Urothelium cell line (cell line): ENCODE measurements around the gene TNFRSF4.

Source experiments
- DNase-seq: peaks from one replicate; pipeline ENCODE4 v3.0.0; 2011; ENCODE audit warnings: low spot score, mixed read lengths
- FAIRE-seq: peaks from 2 replicates; lab custom pipeline; 2011; peaks lifted over from hg19 to GRCh38; lab: Jason Lieb, UNC

Gene TNFRSF4

DNA sequence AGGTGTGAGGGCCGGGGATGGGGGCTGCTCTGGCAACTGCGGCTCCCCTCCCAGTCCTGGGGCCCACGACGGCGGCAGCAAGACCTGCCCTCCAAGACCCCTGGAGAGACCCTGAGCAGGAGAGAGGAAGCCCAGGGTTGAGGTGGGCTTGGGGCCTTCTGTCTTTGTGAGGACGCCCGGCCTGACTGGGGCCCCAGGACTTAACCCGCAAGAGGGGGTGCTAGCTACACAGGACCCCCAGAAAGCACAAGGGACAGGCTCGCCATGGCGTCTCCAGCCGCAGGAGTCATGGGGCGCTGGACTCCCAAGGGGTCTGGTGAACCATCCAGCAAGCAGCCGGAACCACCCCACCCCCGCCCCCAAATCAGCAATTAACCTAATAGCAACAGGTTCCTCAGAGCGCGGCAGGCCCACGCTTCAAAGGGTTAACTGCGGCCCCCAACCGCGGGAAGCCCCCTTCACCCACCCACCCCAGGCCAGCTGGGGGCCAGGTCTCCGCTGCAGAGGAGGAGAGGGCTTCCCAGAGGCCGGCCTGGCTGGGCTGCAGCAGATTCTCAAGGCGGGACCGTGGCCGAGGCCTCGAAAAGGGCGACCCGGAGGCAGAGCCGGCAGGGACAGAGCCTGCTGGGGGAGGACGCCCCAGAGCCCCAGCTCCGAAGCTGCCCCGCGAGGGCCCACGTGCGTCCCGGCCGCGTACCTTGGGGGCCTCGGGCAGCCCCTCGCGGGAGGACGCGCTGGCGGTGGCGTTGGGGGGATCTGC is 32.0 kb upstream of the TNFRSF4 start:
- FAIRE-seq (no peak), DNase-seq (no peak)

GRCh38 chr1:1245178-1245816 is 31.3 kb upstream of the TNFRSF4 start:
- FAIRE-seq (no peak), DNase-seq (no peak)

DNA sequence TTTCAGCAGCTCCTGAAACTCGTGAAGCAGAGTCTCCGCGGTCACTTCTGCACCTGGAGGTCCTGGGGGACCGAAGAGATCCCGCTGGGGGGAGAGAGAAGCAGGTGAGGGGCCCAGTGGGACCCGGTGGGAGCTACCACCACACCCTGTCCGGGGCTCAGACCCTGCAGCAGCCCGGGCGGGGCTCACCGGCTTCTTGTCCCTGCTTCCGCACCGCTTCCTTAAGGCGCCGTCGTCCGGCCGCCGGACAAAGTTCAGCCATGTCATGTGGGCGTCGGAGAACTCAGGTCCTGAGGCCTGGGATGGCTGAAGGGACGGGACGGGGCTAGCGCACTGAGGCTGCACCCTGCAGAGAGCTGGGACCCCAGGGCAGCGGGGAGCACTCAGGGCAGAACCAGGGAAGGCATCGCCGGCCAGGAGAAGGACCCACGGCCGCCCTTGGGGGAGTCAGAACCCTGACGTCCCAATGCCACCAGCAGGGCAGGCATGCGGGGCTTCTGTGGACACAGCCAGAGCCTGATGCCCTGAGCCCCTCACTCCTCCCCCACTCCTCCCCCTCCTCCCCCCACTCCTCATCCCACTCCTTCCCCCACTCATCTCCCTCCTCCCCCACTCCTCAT is 30.3 kb upstream of the TNFRSF4 start:
- no peak for DNase-seq
- FAIRE-seq = no peak

DNA sequence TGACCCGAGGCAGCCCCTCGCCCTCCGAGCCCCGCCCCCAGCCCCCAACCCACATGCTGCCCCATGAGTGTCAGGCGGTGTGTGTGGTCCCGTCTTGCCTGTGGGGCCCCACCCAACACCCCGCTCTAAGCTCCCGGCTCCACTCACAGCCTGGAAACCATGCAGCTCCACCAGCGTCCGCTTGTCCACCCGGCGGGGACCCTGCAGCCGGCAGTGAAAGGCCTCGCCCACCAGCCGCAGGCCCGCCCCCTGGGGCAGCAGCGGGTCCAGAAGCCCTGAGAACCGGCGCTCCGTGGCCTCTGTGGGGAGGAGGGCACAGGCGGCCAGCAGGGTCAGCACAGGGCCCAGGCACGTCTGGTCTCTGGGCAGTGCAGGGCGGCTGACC is 29.8 kb upstream of the TNFRSF4 start:
- no peak for FAIRE-seq

GRCh38 chr1:1243266-1243660 is 29.3 kb upstream of the TNFRSF4 start:
- no peak for FAIRE-seq

More for the DNA sequence above, 29.8 kb upstream of the TNFRSF4 start:
- no peak for DNase-seq

DNA sequence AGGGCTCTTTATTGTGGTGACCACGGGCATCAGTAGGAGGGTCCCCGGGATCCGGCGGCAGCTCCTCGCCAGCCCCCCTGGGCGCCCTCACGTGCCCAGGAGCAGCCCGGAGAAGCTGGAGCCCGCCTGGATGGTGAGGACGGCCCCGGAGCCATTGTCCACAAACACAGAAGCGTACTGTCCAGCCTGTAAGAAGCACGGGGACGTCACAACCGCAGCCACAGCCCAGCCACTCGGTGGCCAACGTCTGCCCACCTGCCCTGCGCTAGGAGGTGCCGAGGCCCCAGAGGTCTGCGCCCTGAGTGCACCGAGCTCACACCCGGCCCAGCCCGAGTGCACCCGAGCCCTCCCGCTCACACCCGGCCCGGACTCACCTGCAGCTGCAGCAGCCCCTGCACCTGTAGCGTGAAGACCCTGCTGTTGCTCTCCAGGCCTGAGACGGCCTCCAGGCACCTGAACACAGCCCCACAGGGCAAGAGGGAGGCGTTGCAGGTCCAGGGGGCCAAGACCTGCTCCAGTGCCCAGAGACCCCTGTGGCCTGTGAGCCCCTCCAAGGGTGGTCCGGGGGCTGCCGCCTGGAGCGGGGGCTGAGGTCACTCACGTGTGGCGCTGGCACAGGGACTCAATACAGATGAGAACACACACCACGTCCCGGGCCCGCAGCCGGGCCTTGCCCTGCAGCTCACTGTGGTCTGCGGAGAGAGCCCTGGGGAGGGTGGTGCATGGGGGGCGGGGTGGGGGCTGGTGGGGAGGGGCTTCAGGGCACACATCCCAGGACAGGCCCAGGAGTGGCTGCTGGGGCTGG is 28.7 kb upstream of the TNFRSF4 start:
- FAIRE-seq = no peak
- DNase-seq = no peak

More at GRCh38 chr1:1243266-1243660, 29.3 kb upstream of the TNFRSF4 start:
- DNase-seq = no peak

DNA sequence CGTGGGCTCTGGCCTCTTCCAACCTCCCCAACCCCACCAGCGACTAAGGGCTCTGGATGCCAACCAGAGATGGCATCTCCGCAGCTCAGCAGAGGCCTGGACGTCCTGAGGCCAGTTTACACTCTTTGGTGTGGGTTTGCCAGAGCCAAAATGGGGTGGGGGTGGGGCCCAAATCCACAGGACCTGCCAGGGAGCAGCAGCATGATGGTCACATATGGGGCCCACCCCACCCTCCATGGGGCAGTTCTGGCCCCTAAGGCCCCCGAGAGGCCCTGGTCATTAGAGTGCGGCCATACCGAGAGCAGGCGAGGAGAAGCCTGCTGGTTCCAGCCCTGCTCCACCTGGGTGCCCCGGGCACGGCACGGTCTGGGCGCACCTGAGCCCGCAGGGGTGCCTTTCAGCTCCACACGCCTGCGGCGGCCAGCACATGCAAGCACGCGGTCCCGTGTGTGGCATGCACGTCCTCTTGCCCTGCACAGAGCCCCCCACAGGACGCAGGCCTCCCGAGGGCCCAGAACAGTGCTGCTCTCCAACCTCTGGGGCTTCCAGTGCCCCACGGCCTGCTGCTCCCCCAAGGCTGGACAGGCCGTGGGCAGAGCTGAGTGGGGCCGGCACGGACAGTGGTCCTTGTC is 27.8 kb upstream of the TNFRSF4 start:
- FAIRE-seq = no peak
- no peak for DNase-seq

DNA sequence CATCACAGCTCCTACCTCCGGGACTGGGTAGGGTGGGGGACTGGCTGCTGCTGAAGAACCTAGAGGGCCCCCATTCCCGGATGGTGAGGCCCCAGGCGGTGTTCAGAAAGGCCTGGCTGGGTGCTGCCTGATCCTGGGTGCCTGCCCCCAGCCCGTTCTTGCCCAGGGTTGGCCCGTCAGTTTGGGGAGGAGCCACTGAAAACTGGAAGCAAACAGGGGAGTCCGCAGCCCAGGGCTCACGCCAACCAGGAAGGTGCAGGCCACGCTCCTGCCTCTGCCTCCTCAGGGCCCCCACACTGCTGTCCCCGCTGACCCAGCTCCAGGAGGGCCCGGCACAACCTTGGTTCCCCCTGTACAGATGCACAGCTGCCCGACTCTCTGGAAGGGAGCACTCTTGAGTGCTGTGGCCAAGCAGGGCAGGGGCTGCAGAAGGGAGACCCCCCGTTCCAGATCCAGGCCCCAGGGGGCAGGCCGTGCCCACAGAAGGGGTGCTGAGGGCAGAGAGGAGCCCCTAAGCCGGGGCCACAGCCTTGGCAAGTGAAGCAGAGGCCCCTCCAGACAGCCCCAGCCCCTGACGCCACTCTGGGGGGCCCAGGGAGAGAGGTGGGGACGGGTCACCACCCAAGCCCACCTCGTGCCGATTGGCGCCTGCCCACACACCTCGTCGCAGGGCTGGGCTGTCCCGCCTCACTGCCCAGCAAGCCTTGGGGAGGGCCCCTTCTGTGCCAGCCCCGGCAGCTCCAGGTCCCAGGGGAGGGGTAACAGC is 27.1 kb upstream of the TNFRSF4 start:
- DNase-seq (no peak), FAIRE-seq (no peak)

- FAIRE-seq = no peak
These were observed 26.4 kb upstream of the TNFRSF4 start for GRCh38 chr1:1240348-1240732.

DNA sequence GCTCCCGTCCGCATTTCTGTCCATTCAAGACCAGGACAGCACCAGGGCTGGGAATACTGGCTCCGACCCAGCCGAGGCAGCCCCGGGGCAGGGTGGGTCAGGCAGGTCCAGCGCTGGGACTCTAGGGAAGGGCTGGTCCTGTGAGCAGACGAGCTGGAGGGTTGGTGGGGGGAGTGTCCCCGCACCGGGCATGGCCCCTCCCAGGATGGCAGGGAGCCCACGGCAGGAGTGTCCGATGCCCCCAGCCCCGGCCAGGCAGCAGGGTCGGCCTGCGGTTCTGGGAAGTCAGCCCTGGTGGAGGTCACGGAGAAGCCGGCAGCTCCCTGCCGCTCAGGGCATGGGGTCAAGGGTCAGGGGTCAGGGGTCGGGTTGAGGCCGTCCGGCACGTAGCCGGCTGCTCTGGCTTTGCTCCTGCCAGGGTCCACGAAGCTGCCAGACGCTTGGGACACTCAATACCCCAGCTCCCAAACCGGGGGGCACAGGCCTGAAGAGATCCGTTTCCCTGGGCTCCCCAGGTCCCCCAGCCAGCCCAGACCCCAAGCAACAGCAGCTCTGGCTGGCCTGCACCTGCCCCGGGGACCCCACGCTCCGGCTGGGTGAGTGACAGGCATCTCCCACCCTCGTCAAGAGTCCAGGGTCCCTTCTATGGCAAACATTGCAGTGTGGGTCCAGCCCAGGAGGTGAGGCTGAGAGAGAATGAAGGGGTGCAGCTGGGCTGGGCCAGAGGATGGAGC is 25.8 kb upstream of the TNFRSF4 start:
- no peak for FAIRE-seq
- DNase-seq = no peak

More at GRCh38 chr1:1240348-1240732, 26.4 kb upstream of the TNFRSF4 start:
- DNase-seq = no peak

- FAIRE-seq = no peak
- no peak for DNase-seq
These were observed 25.3 kb upstream of the TNFRSF4 start for GRCh38 chr1:1239227-1239613.

- FAIRE-seq = no peak
- no peak for DNase-seq
These were observed 24.8 kb upstream of the TNFRSF4 start for GRCh38 chr1:1238702-1239178.

- FAIRE-seq (no peak), DNase-seq (peak; percentile 69)
These were observed 24.1 kb upstream of the TNFRSF4 start for GRCh38 chr1:1237874-1238701.

GRCh38 chr1:1236945-1237873 is 23.3 kb upstream of the TNFRSF4 start:
- DNase-seq (no peak), FAIRE-seq (no peak)

DNA sequence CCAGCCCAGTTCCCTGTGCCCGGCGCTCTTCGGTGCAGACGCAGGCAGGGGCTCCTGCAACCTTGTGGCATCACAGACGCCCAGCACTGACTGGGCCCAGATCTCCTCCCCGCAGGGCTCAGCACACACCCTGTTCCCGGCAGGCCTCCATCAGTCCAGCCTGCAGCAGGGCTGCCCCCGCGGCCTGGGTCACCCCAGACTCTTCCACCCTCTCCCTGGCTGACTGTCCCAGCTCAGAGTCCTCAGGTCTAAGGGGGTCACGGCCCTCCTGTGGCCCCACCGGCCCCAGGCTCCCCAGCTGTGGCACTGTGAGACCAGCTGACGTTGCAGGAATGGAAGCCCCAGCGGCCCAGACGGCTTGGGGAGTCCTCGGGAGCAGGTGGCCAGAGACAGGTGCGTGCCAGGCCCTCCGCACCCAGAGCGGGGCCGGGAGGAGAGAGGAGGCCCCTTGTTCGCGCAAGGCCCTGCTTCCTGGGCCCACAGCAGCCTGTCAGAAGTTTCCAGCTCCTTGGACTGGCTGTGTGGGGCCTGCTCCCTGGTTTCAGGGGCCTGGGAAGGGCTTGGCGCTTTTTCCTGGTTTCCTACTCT is 22.3 kb upstream of the TNFRSF4 start:
- DNase-seq = no peak
- no peak for FAIRE-seq

DNA sequence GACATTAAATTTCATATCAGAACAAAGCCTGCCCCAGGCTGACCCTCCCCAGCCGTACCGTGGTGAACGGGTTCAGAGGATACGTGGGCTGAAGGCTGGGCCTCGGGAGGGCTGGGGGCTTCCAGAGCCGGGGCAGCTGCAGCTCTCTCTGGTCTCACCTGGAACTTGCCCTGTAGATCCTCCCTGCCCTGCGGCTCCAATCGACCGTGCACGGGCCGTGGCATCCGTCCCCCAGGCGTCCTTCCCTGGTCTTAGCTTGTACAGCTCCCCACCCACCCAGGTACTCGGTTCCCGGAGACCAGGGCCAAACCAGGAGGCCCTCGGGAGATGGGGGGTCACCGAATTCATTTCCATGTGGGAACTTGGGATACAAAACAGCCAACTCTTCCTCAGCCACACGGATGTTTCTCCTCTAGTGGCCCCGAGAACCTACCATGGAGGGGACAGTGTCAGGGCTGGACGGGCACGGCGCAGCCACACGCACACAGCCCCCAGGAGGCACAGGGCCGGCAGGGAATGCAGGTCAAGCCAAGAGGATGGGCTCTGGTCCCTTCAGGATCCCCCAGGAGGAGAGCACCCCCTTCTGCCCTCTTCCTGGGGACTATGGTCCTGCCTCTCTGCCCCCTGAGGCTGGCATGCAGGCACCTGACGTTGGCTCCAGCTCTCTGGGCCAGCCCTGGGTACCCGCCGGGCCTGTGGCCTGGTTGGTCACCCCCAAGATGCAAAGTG is 21.2 kb upstream of the TNFRSF4 start:
- no peak for FAIRE-seq
- no peak for DNase-seq
